IPS-20b (cell line): ENCODE results near the gene KRTAP10-5.
A peak's percentile ranks its signal among the peaks of the same experiment; 100 is the strongest.
"Not testable (repeated sequence)": the region's sequence is repeated elsewhere in the genome, so short reads cannot be mapped to it uniquely, and the experiment has no call there.

Experiments
- H3K27ac ChIP-seq: one replicate; pipeline ENCODE4 v1.5.1; 2013; ENCODE audit warnings: low read length
- H3K27me3 ChIP-seq: 2 replicates; pipeline ENCODE4 v1.6.1; 2013; ENCODE audit warnings: mild to moderate bottlenecking, low read length, inconsistent platforms; ENCODE audit not compliant: insufficient read depth
- H3K36me3 ChIP-seq: 2 replicates; pipeline ENCODE4 v1.6.1; 2013; ENCODE audit warnings: low read depth, mild to moderate bottlenecking, inconsistent platforms, low read length, moderate library complexity; ENCODE audit not compliant: insufficient read depth
- H3K4me1 ChIP-seq: 2 replicates; pipeline ENCODE4 v1.6.1; 2013; ENCODE audit warnings: mild to moderate bottlenecking, control low read depth, inconsistent platforms, low read length, moderate library complexity; ENCODE audit not compliant: insufficient read depth
- H3K4me3 ChIP-seq: 2 replicates; pipeline ENCODE4 v1.5.1; 2013; ENCODE audit warnings: mild to moderate bottlenecking, low read length, inconsistent platforms
- H3K9ac ChIP-seq: 2 replicates; pipeline ENCODE4 v1.6.1; 2013; ENCODE audit warnings: low read depth, mild to moderate bottlenecking, inconsistent platforms, low read length, moderate library complexity
- H3K9me3 ChIP-seq: 2 replicates; pipeline ENCODE4 v1.6.1; 2013; ENCODE audit warnings: mild to moderate bottlenecking, low read depth, low read length, inconsistent platforms; ENCODE audit not compliant: insufficient read depth

The KRTAP10-5 gene

DNA sequence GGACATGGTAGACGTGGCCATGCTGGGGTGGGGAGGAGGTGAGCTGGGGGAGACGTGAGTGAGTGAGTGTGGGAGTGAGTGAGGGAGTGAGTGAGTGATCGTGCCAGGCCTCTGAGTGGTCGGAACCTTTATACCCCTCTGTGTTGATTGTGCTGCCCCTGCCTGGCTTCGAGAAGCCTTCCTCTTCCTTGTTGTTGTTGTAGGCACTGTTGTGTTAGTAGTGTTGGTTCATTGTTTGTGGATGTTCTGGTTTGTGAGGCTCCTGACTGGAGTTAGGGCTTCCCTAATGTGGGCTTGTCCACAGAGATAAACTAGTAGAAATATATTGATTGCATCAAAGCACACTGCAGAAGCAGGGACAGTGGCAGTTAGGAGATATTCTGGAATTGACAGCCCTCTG is 21.7 kb downstream of the KRTAP10-5 start, which contains the start of gene KRTAP10-3:
TSS of gene KRTAP10-3 (minus strand) at position 101 of the 400 bp plus-strand sequence. CDS start at position 21, 80 bp downstream.
- Histone ChIP-seq H3K36me3 (no peaks in the 10 kb centered on the region), H3K4me1 (no peaks in the 10 kb centered on the region), H3K9me3 (no peaks in the 10 kb centered on the region), H3K4me3 (no peak within 1 kb of the TSS), H3K27ac (no peak within 1 kb of the TSS), H3K9ac (no peak within 1 kb of the TSS), H3K27me3 (no peaks in the 10 kb centered on the region)

DNA sequence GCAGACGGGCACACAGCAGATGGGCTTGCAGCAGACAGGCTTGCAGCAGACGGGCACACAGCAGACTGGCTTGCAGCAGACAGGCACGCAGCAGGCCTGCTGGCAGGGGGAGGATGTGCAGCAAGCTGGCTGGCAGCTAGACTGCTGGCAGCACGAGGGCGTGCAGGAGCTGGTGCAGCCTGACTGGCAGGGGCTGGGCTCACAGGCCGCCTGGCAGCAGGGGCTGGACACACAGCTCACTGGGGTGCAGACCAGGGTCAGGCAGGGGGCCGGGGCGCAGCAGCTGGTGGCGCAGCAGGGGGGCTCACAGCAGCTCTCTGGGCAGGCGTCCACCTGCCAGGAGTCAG is 22.1 kb downstream of the KRTAP10-5 start:
- not testable (repeated sequence) for H3K4me3 ChIP-seq, H3K9me3 ChIP-seq, H3K27me3 ChIP-seq, H3K4me1 ChIP-seq, H3K36me3 ChIP-seq, H3K27ac ChIP-seq, H3K9ac ChIP-seq

DNA sequence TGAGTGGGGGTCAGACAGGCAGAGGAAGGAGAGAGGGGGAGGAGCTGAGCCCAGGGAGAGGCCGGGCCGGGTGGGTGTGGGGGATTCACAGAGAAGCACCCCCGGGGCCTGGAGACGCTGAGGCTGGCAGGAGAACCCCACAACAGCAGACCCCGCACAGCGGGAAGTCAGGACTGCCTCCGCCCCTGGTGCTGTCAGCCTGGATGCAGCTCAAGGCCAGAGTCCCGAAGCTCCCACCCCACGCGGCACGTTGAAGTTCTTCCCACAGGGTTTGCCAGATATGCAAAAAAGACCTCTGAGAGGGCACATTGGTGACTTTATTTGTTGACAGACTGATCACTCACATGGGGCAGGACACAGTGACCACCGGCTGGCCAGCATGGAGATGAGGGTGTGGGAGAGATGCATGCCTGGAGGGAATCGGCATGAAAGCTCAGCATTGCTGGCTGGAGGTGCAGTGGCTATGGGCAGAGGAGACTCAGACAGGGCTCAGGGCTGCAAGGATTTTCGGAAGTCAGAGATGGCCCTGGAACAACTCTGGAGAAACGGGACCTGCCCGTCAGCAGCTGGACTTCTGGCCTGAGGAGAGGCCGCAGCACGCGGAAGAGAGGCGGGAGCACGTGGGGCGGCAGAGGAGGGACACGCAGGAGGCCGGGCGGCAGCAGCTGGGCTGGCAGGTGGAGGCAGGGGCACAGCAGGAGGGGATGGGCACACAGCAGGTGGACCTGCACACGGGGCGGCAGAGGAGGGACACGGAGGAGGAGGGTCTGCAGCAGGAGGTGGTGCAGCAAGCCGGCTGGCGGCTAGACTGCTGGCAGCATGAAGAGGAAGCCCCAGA is 22.7 kb downstream of the KRTAP10-5 start:
- no peaks in the 10 kb centered on the region for H3K36me3 ChIP-seq
- H3K27ac ChIP-seq: no peak overlapping the region
- H3K9me3 ChIP-seq: no peaks in the 10 kb centered on the region
- H3K4me3 ChIP-seq: no peak overlapping the region
- no peaks in the 10 kb centered on the region for H3K4me1 ChIP-seq
- no peak overlapping the region for H3K9ac ChIP-seq
- no peaks in the 10 kb centered on the region for H3K27me3 ChIP-seq

DNA sequence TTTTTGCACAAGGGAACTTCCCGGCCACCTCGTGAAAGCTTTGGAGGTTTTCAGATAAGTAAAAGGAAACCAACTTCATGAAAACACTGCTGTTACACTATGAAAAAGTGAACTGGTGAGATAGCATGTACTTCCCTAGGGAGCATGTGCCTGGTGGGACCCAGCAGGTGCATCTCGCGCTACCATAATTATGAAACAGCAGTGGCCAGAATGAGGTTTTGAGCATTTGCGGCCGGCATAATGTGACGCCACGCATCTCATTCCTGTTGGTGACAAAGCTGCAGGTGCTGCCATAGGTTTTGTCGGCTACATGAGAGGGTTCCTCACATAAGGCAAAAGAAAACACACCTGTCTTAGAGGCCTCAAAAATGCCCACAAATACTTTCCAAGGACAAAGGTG is 23.5 kb downstream of the KRTAP10-5 start:
- no peaks in the 10 kb centered on the region for H3K9me3 ChIP-seq
- no peak overlapping the region for H3K4me3 ChIP-seq
- H3K9ac ChIP-seq: no peak overlapping the region
- no peaks in the 10 kb centered on the region for H3K36me3 ChIP-seq
- H3K27me3 ChIP-seq: no peaks in the 10 kb centered on the region
- H3K4me1 ChIP-seq: no peaks in the 10 kb centered on the region
- no peak overlapping the region for H3K27ac ChIP-seq

DNA sequence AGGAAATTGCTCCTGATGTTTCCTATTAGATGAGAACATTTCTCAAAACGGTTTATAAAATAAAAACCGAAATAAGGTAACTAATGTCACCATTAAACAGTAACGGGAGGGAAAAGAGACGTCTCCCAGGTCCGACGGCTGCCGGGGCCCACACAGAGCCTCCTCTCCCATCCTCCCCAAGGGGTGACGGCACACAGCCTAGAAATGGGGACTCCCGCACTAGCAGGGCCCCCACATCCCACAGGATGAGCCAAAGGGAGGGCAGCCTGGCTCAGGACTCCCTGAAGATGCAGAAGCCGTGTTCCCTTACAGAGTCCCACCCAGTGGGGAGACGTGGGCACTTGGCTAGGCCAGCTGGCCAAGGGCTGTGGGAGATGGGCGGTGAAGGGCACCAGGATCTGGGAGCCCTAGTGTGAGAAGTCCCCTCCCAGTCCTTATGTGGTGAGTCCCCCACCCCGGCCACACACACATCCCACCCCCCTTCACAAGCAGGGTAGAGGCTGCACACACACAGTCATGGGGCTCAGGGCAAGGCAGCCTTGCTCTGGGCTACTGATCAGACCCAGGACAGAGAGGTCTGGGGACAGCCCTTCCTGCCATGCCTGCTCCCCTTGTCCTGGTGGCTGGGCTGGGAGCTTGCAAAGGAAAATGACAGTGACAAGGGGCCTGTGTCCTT is 25.1 kb downstream of the KRTAP10-5 start:
- H3K9ac ChIP-seq: no peak overlapping the region
- no peaks in the 10 kb centered on the region for H3K9me3 ChIP-seq
- H3K27me3 ChIP-seq: no peaks in the 10 kb centered on the region
- H3K4me3 ChIP-seq: no peak overlapping the region
- H3K27ac ChIP-seq: no peak overlapping the region
- no peaks in the 10 kb centered on the region for H3K36me3 ChIP-seq
- no peaks in the 10 kb centered on the region for H3K4me1 ChIP-seq

DNA sequence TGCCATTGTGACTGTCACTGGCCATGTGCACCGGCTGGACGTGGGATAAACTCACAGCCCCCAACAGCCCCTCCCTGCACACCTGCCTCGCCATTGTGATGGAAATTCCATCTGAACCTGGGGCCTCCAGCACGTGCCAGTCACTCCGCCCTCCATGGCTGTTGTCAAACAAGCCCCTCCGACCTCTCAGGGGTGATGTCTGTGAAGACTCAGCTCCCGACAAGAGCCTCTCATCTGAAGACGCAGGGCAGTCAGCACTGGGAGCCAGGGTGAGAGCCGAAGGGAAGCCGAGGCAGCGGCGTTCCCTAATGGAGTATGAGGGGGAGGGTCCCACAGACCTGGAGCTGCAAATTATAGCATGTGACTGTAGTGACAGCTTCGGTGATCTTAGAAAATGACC is 27.7 kb downstream of the KRTAP10-5 start:
- Histone ChIP-seq H3K9ac (no peak overlapping the region), H3K27ac (no peak overlapping the region), H3K27me3 (no peaks in the 10 kb centered on the region), H3K4me1 (peaks cover 13% of the 10 kb centered on the region; the same call in 1 of the 2 replicates), H3K4me3 (no peak overlapping the region), H3K9me3 (no peaks in the 10 kb centered on the region), H3K36me3 (no peaks in the 10 kb centered on the region)

DNA sequence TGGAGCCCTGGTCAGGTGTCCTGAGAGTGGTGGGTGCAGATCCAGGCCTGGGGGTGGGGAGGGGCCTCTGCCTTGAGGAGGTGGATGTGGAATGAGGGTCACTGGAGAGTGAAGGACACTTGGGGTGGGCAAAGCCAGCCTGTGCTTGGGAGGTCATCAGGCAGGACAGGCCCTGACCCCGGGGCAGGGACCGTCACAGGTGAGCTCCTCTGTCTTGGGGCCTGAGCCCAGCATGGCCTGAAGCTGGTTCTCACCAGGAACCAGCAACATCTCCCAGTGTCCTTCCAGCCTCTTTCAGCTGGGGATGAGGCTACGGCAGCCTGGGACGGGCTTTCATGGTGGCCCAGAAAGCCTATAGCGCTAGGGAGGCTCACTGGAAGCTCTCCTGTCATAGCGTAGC is 28.3 kb downstream of the KRTAP10-5 start:
- Histone ChIP-seq H3K9me3 (no peaks in the 10 kb centered on the region), H3K27ac (no peak overlapping the region), H3K4me3 (no peak overlapping the region), H3K9ac (no peak overlapping the region), H3K36me3 (no peaks in the 10 kb centered on the region), H3K27me3 (no peaks in the 10 kb centered on the region), H3K4me1 (peaks cover 13% of the 10 kb centered on the region; the same call in 1 of the 2 replicates)

DNA sequence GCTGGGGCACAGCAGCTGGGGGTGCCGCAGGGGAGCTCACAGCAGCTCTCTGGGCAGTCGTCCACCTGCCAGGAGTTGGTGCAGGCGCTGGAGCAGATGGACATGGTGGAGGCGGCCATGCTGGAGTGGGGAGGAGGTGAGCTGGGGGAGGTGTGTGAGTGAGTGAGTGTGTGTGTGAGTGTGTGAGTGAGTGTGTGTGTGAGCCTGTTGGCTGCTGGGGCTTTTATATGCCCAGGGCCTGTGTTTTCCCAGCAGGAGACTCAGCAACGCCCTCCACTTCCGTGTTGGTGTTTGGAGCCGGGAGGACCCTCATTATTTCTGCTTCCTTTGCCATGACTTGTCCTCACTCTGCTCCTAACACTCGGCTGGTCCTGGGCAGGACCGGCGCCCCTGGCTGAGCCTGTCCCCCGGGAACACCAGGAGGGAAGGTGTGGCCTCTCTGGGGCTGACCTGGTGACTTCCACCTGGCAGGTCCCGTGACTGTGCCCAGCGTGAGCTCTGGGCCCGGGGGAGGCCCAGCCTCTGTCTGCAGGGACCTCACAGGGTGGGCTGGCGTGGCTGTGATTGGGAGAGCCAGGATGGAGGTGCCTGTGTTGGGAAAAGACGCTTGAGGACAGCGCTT is 29.0 kb downstream of the KRTAP10-5 start, which contains the start of gene KRTAP10-2:
TSS of gene KRTAP10-2 (minus strand) at position 166 of the 622 bp plus-strand sequence. CDS start at position 119, 47 bp downstream.
- Histone ChIP-seq H3K9ac (no peak within 1 kb of the TSS), H3K27ac (no peak within 1 kb of the TSS), H3K4me1 (peaks cover 13% of the 10 kb centered on the region; the same call in 1 of the 2 replicates), H3K27me3 (no peaks in the 10 kb centered on the region), H3K36me3 (no peaks in the 10 kb centered on the region), H3K9me3 (peaks cover 4% of the 10 kb centered on the region; the same call in 1 of the 2 replicates), H3K4me3 (no peak within 1 kb of the TSS)

DNA sequence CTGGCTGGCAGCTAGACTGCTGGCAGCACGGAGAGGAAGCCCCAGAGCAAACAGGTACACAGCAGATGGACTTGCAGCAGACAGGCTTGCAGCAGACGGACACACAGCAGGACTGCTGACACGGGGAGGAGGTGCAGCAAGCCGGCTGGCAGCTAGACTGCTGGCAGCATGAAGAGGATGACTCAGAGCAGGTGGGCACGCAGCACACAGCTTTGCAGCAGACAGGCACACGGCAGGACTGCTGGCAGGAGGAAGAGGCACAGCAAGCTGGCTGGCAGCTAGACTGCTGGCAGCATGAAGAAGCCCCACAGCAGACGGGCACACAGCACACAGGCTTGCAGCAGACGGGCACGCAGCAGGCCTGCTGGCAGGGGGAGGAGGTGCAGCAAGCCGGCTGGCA is 29.6 kb downstream of the KRTAP10-5 start:
- H3K4me3 ChIP-seq: no peak overlapping the region
- H3K9ac ChIP-seq: no peak overlapping the region
- H3K4me1 ChIP-seq: peaks cover 13% of the 10 kb centered on the region; the same call in 1 of the 2 replicates
- peaks cover 4% of the 10 kb centered on the region; the same call in 1 of the 2 replicates for H3K9me3 ChIP-seq
- no peaks in the 10 kb centered on the region for H3K36me3 ChIP-seq
- no peak overlapping the region for H3K27ac ChIP-seq
- no peaks in the 10 kb centered on the region for H3K27me3 ChIP-seq

DNA sequence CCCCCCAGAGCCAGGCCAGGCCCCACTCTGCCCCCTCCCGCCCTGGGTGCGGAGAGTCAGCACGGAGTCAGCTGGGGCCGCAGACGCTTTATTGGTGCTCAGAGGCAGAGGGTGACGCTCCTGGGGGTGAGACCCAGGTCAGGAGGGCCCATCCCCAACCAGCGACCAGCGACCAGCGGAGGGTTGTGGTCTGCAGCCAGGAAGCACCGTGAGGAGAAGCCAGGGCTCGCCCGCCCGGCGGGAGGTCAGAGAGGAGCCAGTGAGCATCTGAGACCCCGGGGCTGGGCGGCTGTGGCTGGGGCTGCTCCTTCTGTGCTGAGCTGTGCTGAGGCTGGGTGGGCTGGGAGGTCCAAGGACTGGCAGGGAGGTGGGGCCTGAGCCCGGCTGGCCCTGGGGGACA is 30.1 kb downstream of the KRTAP10-5 start:
- H3K36me3 ChIP-seq, H3K4me3 ChIP-seq: not testable (repeated sequence)

DNA sequence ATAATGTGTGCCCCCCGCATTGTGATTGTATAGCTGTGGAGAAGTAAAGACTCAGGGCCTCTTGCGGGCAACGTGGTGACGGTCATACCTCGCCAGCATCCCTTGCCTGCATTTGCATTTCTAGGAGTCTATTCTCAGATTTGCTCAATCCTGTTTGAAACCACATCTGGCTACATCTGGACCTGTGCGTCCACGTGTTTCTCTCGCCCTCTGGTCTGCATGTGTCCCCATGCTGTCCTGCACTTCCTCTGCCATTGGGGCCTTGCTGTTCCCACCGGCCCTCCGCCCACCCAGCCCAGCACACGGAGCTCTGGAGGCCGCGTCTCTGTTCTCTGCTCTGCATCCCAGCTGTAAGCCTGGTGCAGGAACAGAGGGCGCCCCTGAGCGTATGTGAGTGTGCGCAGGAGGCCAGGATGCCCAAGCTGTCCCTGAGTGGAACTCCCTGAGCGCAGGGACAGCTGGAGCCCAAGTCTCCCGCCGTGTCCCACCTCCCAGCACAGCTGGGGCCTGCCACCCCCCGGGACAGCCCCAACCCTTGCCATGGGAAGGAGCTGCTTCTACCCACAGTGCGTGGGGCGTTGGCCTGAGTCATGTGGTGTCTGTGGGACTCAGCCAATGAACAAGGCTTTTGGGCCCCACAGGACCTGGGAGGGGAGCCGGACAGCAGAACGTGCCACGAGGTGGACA is 30.7 kb downstream of the KRTAP10-5 start:
- Histone ChIP-seq H3K9ac (peak overlapping the region; percentile 73; the same call in 1 of the 2 replicates), H3K36me3 (no peaks in the 10 kb centered on the region), H3K4me1 (peaks cover 13% of the 10 kb centered on the region; the same call in 1 of the 2 replicates), H3K27me3 (no peaks in the 10 kb centered on the region), H3K9me3 (peaks cover 4% of the 10 kb centered on the region; the same call in 1 of the 2 replicates), H3K27ac (peak overlapping the region; percentile 10), H3K4me3 (no peak overlapping the region)

More for the DNA sequence above, 30.1 kb downstream of the KRTAP10-5 start:
- not testable (repeated sequence) for H3K9me3 ChIP-seq, H3K27ac ChIP-seq, H3K27me3 ChIP-seq, H3K9ac ChIP-seq
- H3K4me1 ChIP-seq: peaks cover 13% of the 10 kb centered on the region; the same call in 1 of the 2 replicates
